ENCODE data around the gene UNCX.

Gene UNCX

DNA sequence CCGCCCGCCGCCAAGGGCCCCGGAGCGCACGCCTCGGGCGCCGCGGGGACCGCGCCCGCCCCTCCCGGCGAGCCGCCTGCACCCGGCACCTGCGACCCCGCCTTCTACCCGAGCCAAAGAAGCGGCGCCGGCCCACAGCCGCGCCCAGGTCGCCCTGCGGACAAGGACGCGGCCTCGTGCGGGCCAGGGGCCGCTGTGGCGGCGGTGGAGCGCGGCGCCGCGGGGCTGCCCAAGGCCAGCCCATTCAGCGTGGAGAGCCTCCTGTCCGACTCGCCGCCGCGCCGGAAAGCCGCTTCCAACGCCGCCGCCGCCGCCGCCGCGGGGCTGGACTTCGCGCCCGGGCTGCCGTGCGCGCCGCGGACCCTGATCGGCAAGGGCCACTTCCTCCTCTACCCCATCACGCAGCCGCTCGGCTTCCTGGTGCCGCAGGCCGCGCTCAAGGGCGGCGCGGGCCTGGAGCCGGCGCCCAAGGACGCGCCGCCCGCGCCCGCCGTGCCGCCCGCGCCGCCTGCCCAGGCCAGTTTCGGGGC lies 3.5 kb downstream of the UNCX start:
- TF ChIP-seq ZFX (IDR thresholded peaks at IDR 0.05; ENCODE audit: borderline replicate concordance) (no peak), CTCF (IDR thresholded peaks at IDR 0.05) (no peak; the same call in 1 of the 2 replicates)
- no peak overlapping the region for H3K27ac ChIP-seq

DNA sequence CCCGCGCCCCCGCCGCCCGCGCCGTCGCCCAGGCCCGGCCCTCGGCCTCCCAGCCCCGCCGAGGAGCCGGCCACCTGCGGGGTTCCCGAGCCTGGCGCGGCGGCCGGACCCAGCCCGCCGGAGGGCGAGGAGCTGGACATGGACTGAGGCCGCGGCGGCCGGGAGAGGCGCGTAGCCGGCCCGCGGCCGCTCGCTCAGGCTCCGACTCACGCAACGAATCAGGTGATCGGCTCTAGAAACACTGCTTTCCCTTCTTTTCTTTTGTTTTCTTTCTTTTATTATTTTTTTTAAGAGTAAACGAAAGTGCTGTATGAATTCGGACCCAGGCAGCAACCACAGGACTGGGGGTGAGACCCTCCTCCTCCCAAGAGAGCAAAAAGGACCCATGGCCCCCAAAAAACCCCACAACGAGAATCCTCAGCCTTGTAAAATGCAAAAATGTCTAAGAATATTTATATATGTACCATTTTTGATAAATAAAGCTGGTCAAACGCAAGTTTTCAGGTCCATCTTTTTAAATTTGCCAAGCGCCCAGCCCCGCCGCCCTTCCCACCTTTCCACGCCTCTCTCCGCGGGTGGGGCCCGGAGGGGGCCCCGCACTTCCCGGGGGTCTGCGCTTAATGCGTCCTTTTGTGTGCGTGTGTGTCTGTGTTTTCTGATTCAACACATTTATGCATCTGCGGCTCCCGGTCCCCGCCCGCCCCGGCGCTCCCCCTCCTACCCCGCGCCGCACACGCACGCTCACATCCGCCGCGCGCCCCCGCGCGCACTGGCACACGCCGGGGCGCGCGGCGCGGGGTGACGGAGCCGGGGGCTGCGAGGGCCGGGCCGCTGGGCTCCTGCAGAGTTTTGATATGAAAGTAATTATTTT lies 4.4 kb downstream of the UNCX start:
- no peak overlapping the region for H3K27ac ChIP-seq
- TF ChIP-seq ZFX (IDR thresholded peaks at IDR 0.05; ENCODE audit: borderline replicate concordance) (no peak), CTCF (IDR thresholded peaks at IDR 0.05) (no peak)

- TF ChIP-seq CTCF (IDR thresholded peaks at IDR 0.05) = no peak
- no peak for TF ChIP-seq ZFX (IDR thresholded peaks at IDR 0.05; ENCODE audit: borderline replicate concordance)
Measured at GRCh38 chr7:1237704-1238255, 5.1 kb downstream of the UNCX start.

DNA sequence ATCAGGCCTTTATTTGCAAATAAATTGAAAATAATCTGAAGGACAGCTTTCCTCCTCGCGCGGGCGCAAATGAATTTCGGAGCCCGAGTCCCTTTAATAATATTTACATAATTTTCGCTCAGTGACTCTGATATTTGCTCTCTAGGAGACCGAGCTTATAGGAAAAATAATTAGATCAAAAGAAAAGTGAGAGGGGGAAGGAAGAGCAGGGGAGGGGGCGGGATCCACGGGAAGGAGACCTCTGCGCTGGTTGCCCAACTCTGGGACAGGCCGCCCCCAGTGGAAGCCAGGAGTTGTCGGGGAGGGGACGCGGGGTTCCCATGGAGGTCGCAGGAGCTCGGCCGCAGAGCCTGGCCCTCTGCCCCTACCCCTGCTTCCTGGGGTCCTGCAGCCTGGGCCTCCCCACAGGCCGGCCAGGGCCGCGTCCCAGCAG lies 5.8 kb downstream of the UNCX start:
- TF ChIP-seq ZFX (IDR thresholded peaks at IDR 0.05; ENCODE audit: borderline replicate concordance) (no peak), CTCF (IDR thresholded peaks at IDR 0.05) (no peak)

More at GRCh38 chr7:1237704-1238255, 5.1 kb downstream of the UNCX start:
- H3K27ac ChIP-seq = no peak overlapping the region

GRCh38 chr7:1238931-1239802 lies 6.5 kb downstream of the UNCX start:
- no peak for TF ChIP-seq CTCF (IDR thresholded peaks at IDR 0.05)
- TF ChIP-seq ZFX (IDR thresholded peaks at IDR 0.05; ENCODE audit: borderline replicate concordance) = no peak
- H3K27ac ChIP-seq = no peak overlapping the region

More for the DNA sequence above, 5.8 kb downstream of the UNCX start:
- H3K27ac ChIP-seq = no peak overlapping the region

GRCh38 chr7:1239803-1240516 lies 7.3 kb downstream of the UNCX start:
- no peak overlapping the region for H3K27ac ChIP-seq
- TF ChIP-seq ZFX (IDR thresholded peaks at IDR 0.05; ENCODE audit: borderline replicate concordance) = no peak
- TF ChIP-seq CTCF (IDR thresholded peaks at IDR 0.05) = no peak

Measured in 22Rv1 (cell line).